HG03097 (cell line): Measurements from ENCODE around the gene TRAF4.

Experiments
- ATAC-seq: cut with Tn5 transposase; IDR thresholded peaks from one replicate; pipeline ENCODE4 v1.9.1; 2021; ENCODE audit not compliant: unreplicated experiment, low FRiP score

Gene TRAF4

DNA sequence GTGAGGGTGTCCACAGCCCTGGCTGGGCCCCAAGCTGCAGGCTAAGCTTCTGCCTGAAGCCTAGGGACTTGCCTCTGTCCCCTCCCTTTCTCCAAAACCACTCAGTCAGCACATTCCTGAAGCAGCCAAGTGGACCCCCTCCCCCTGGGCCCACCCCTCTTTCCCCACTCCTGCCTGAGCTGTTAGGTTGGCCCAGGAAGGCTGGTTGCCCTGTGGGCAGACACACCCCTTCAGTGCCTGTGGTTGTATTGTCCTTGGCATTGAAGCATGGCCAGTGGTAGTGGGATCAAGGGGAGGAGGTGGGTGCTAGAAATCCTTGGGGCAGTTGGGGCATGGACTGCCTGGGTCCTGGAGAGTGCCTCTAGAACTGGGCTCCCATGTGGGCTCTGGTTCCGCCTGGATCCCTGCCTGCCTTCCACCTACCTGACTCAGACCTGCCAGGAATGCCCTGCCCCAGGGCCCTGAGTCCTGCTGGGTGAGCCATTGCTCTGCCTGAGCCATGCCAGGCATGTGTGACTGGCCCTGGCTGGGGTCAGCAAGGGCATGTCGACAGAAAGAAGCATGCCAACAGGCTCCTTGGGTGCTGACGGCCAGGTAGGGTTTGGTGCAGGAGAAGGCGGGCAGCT, 2.1 kb downstream of the TRAF4 start:
- ATAC-seq = no peak

DNA sequence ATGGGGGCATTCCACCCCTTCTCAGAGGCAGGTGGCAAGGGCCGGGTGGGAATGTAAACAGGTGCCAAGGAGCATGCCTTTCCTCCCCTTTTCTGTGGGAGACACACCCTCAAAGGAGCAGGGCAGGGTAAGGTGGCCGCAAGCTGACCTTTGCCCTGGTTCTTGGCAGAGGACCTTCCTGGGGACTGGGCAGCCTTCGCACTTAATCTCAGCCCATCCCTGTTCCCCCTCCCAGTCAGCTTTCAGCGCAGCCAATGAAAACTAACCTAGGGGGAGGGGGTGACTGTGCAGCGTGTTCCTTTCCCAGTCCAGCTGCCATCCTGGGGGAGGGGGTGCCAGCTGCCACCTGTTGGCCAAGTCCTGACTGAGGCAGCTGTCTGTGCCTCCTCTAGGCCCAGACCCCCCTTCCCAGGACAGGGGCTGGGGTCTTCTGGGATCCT, 2.8 kb downstream of the TRAF4 start:
- no peak for ATAC-seq

GRCh38 chr17:28747051-28747691, 3.4 kb downstream of the TRAF4 start:
- ATAC-seq = no peak

GRCh38 chr17:28747801-28748750, 4.3 kb downstream of the TRAF4 start:
- no peak for ATAC-seq

DNA sequence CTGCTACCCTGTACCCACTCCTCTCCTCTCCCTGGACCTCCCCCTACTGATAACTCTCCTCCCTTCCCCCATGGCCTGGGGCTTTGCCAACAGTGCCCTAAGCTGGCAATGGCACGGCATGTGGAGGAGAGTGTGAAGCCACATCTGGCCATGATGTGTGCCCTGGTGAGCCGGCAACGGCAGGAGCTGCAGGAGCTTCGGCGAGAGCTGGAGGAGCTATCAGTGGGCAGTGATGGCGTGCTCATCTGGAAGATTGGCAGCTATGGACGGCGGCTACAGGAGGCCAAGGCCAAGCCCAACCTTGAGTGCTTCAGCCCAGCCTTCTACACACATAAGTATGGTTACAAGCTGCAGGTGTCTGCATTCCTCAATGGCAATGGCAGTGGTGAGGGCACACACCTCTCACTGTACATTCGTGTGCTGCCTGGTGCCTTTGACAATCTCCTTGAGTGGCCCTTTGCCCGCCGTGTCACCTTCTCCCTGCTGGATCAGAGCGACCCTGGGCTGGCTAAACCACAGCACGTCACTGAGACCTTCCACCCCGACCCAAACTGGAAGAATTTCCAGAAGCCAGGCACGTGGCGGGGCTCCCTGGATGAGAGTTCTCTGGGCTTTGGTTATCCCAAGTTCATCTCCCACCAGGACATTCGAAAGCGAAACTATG, 5.2 kb downstream of the TRAF4 start:
- no peak for ATAC-seq

DNA sequence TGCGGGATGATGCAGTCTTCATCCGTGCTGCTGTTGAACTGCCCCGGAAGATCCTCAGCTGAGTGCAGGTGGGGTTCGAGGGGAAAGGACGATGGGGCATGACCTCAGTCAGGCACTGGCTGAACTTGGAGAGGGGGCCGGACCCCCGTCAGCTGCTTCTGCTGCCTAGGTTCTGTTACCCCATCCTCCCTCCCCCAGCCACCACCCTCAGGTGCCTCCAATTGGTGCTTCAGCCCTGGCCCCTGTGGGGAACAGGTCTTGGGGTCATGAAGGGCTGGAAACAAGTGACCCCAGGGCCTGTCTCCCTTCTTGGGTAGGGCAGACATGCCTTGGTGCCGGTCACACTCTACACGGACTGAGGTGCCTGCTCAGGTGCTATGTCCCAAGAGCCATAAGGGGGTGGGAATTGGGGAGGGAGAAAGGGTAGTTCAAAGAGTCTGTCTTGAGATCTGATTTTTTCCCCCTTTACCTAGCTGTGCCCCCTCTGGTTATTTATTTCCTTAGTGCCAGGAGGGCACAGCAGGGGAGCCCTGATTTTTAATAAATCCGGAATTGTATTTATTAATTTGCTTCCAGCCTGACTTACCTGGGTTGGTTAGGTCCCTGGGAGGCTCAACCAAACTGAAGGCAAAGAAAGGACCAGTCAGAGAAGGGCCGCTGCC, 5.8 kb downstream of the TRAF4 start:
- no peak for ATAC-seq

- peak; percentile 63 for ATAC-seq
Observed at GRCh38 chr17:28750178-28751047, 6.6 kb downstream of the TRAF4 start.

DNA sequence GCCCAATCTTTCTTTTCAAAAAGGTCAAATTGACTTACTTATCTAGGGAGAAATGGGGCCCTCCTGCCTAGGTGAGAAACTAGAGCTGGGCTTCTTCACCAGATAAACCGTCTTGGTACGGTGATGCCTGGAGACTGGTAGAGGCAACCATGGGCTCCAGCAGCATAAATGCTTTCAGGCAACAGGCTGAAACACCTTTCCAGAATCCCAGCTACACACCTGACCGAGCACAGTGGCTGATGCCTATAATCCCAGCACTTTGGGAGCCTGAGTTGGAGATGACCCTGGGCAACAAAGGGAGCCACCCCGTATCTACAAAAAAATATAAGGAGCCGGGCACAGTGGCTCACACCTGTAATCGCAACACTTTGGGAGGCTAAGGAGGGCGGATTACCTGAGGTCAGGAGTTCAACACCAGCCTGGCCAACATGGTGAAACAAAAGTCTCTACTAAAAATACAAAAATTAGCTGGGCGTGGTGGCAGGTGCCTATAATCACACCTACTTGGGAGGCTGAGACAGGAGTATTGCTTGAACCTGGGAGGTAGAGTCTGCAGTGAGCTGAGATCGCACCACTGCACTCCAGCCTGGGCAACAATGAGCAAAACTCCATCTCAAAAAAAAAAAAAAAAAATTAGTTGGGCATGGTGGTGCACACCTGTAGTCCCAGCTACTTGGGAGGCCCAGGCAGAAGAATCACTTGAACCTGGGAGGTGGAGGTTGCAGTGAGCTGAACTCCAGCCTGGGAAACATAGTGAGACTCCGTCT, 8.0 kb downstream of the TRAF4 start:
- ATAC-seq = no peak

- ATAC-seq = no peak
Observed at GRCh38 chr17:28755486-28755885, 11.7 kb downstream of the TRAF4 start.

- no peak for ATAC-seq
Observed at GRCh38 chr17:28756049-28756804, 12.4 kb downstream of the TRAF4 start.

GRCh38 chr17:28758411-28759121, 14.8 kb downstream of the TRAF4 start:
- no peak for ATAC-seq

DNA sequence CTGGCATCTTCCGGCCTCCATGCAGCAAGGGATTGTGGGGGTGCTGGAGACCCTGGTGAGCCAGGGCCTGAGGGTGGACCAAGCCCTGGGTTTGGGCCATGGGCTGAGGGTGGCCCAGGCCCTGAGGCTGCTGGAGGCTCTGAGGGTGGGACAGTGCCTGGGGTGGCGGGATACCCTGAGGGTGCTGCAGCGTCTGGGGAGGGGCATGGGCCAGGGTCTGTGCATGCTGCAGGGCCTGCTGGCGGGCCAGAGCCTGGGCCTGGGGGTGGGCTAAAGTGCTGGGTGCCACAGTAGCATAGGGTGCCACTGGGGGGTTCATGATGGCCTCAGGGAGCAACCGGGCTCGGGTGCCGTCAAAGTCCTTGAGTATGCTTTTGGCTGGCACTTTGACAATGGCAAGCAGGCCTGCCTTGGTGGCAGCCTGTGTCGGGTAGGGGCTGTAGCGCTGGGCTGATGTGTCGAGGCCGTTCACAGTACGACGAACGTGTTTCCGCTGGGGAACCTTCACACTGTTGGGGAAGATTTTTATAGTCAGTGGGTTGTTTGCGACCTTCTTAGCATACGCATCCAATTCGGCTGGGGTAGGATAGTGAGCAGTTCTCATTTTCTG, 15.6 kb downstream of the TRAF4 start:
- ATAC-seq = no peak

- no peak for ATAC-seq
Observed at GRCh38 chr17:28760601-28761562, 17.1 kb downstream of the TRAF4 start.

DNA sequence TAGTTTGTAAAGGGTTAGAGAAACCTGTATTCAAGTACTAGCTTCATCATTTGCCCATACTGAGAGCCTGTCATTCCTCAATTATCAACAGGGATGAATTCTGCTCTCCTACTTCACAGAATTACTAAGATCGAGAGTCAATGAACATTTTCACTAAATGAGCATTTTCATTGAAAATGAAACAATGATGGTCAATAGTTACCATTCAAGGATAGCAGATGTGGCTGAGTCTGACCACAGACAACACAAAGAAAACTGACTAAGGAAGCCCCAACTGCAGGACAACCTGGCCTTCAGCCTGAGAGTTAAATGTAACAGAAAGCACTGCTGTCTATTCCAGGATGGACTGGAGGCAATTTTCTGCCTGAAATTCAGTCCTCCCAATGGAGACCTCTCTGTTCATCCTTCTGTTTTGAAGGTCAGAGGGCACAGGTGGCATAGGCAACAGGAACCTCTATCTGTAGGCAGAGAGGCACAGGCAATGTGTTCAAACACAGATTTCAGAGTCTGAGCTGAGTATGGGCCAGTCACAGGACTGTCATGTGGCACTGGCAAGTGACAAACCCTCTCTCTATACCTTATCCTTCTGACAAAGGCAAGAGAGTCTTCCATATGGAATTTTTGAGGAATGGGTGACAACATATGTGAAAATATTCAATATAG, 19.5 kb downstream of the TRAF4 start:
- no peak for ATAC-seq

- no peak for ATAC-seq
Observed at GRCh38 chr17:28763804-28764266, 20.0 kb downstream of the TRAF4 start.
